ENCODE results near the gene PDE8A. TPM values are rescaled to one million over a fixed set of nuclear protein-coding genes. Genes with fewer than 3 reads are reported as not detected.
A peak's percentile ranks its signal among the peaks of the same experiment; 100 is the strongest.

The PDE8A gene
- total and polyA plus RNA-seq, 2 of the 4 experiments (the other 2 are of a cell fraction) = 32.4 to 35.9 TPM

- Histone ChIP-seq H3K4me1 (ENCODE audit: control insufficient read depth, insufficient read depth, low read length) (no peaks in the 10 kb centered on the region), H3K56ac (ENCODE audit: extremely low read depth, insufficient read depth, low read length) (no peak overlapping the region), H3K4me3 (ENCODE audit: insufficient read depth, low read depth, low read length) (no peak overlapping the region), H3K23ac (ENCODE audit: low read depth, low read length) (no peak overlapping the region), H3K9me1 (ENCODE audit: insufficient read depth, low read length) (peaks cover 24% of the 10 kb centered on the region), H2BK5ac (ENCODE audit: low read depth, low read length, poor library complexity, severe bottlenecking) (no peak overlapping the region), H2BK20ac (ENCODE audit: low read depth, low read length) (no peak overlapping the region), H3K27me3 (ENCODE audit: control insufficient read depth, insufficient read depth, low read length) (no peaks in the 10 kb centered on the region), H3K79me1 (ENCODE audit: low read depth in 1 of 2, low read length in 2 of 2) (peaks cover 6 to 18% of the 10 kb centered on the region in 2 experiments; a peak in 3 of 4 replicates), H2AK5ac (ENCODE audit: low read depth, low read length) (no peak overlapping the region), H4K20me1 (ENCODE audit: insufficient read depth, low read length) (no peaks in the 10 kb centered on the region), H2BK120ac (ENCODE audit: low read depth, low read length) (no peak overlapping the region), H3K14ac (replicated peaks; ENCODE audit: low read depth, low read length) (no peak overlapping the region), H3K36me3 (ENCODE audit: control insufficient read depth, insufficient read depth, low read length) (peaks cover 45% of the 10 kb centered on the region), H2AK9ac (replicated peaks; ENCODE audit: low read depth, low read length, poor library complexity) (peak overlapping the region; percentile 9), H3K4me2 (ENCODE audit: low read depth, low read length) (no peak overlapping the region), H2AFZ (replicated peaks; ENCODE audit: low read length, poor library complexity) (no peak overlapping the region), H3K9me3 (ENCODE audit: control insufficient read depth, insufficient read depth, low read length) (no peaks in the 10 kb centered on the region), H3K27ac (ENCODE audit: insufficient read depth, low read length) (no peak overlapping the region), H3K18ac (ENCODE audit: low read depth, low read length) (no peak overlapping the region), H3K4ac (ENCODE audit: low read depth, low read length) (no peak overlapping the region), H3K9ac (ENCODE audit: low read depth, low read length) (no peak overlapping the region), H4K5ac (ENCODE audit: low read depth, low read length) (no peak overlapping the region), H4K8ac (ENCODE audit: low read depth in 2 of 2, low read length in 2 of 2) (no peak overlapping the region), H4K91ac (ENCODE audit: insufficient read depth, low read depth, low read length) (no peak overlapping the region), H2BK15ac (ENCODE audit: low read depth, low read length) (no peak overlapping the region)
- WGBS, 2 experiments (ENCODE audit: extremely low coverage in 2 of 2, insufficient read length in 1 of 2) = 100% methylated on average over 2 of the region's 5 CpGs; no CpG with 5 or more reads in 1 of the 2 experiments
- CTCF ChIA-PET = no interaction called here
- in situ Hi-C loops (cut with MboI; ENCODE audit: low sequenced_read_pairs) = no loop called here
- dilution Hi-C loops (cut with HindIII; ENCODE audit: low sequenced_read_pairs, unreplicated experiment) = no loop called here
- intact Hi-C loops (cut with micrococcal nuclease) = no loop called here
- no TSS peak for BruUV-seq (replicated peaks)
- TF ChIP-seq POLR2A (IDR thresholded peaks at IDR 0.05; ENCODE audit: low read depth, low read length) (no peak), SMC3 (IDR thresholded peaks at IDR 0.05; ENCODE audit: low read depth, low read length) (no peak), RFX5 (IDR thresholded peaks at IDR 0.05; ENCODE audit: low read depth, low read length) (no peak), CEBPB (IDR thresholded peaks at IDR 0.05; ENCODE audit: low read depth, low read length) (no peak), CHD1 (IDR thresholded peaks at IDR 0.05; ENCODE audit: low read depth, low read length) (no peak), BHLHE40 (IDR thresholded peaks at IDR 0.05; ENCODE audit: low read depth, low read length) (no peak), MXI1 (IDR thresholded peaks at IDR 0.05; ENCODE audit: borderline replicate concordance, low read depth, low read length) (no peak), RAD21 (IDR thresholded peaks at IDR 0.05; ENCODE audit: low read length) (no peak), MAFK (IDR thresholded peaks at IDR 0.05; ENCODE audit: low read depth, low read length) (no peak), USF2 (IDR thresholded peaks at IDR 0.05; ENCODE audit: low read depth, low read length) (no peak), MAZ (IDR thresholded peaks at IDR 0.05; ENCODE audit: borderline replicate concordance, low read depth, low read length) (no peak), RCOR1 (IDR thresholded peaks at IDR 0.05; ENCODE audit: insufficient replicate concordance, low read length) (no peak), NFE2L2 (IDR thresholded peaks at IDR 0.05; ENCODE audit: low read depth, low read length) (no peak), FOS (IDR thresholded peaks at IDR 0.05; ENCODE audit: low read depth, low read length) (no peak), CTCF (conservative IDR thresholded peaks at IDR 0.05; ENCODE audit: low read depth, low read length) (no peak), ELK1 (IDR thresholded peaks at IDR 0.05; ENCODE audit: borderline replicate concordance, low read depth, low read length) (no peak)
- POLR2A ChIA-PET (ENCODE audit: unreplicated experiment) = no interaction called here
- peak; percentile 38 for DNase-seq
- no peak for ATAC-seq (ENCODE audit: low read depth)
Measured at GRCh38 chr15:85116925-85117646, 135.4 kb downstream of the PDE8A start.
